Testis (tissue), 3 donors: Measurements from ENCODE around the gene BRPF1. TPM values are rescaled to one million over a fixed set of nuclear protein-coding genes. Genes with fewer than 3 reads are reported as not detected.

Experiments used
- DNase-seq: peaks from one replicate; pipeline ENCODE4 v3.0.0-alpha.2; 2019
- H3K27ac ChIP-seq, 2 donors: fragments of 200-600 bp; sonication (generic); one replicate each; pipeline ENCODE4 v1.5.1; 2019
- H3K27me3 ChIP-seq: fragments of 200-600 bp; sonication (generic); one replicate; pipeline ENCODE4 v1.5.1; 2019
- H3K36me3 ChIP-seq: fragments of 200-600 bp; sonication (generic); one replicate; pipeline ENCODE4 v1.5.1; 2017; ENCODE audit warnings: low read depth; ENCODE audit errors: missing control alignments
- H3K4me1 ChIP-seq: fragments of 200-600 bp; sonication (generic); one replicate; pipeline ENCODE4 v1.5.1; 2019
- H3K4me3 ChIP-seq, 2 donors: fragments of 200-600 bp; sonication (generic); one replicate each; pipeline ENCODE4 v1.5.1; 2017 to 2019
- H3K9me3 ChIP-seq: fragments of 200-600 bp; sonication (generic); one replicate; pipeline ENCODE4 v1.5.1; 2017
- POLR2A ChIP-seq: fragments of 450-650 bp; IDR thresholded peaks from one replicate; pipeline ENCODE4 v1.6.1; 2017; ENCODE audit warnings: antibody characterized with exemption, mild to moderate bottlenecking, moderate library complexity
- WGBS, 2 donors: methylation state at CpG; one replicate each; pipeline ENCODE4 v1.1.5; 2018; 5-methylcytosine and 5-hydroxymethylcytosine counted together
- intact Hi-C: fragments of 100-400 bp; cut with DNase I; formaldehyde crosslinking; loops from one replicate; pipeline ENCODE4 v1.15.1; 2023; ENCODE audit warnings: low total_unique reads
- polyA plus RNA-seq: library from polyadenylated mRNA; stranded (reverse); fragments of 350-450 nt; fragmentation: Illumina TruSeq; extraction: RNeasy Lipid Tissue Mini Kit (QIAGEN cat#74804); gene quantifications from one replicate; pipeline ENCODE4 v1.2.3, GENCODE V29; 2014; ENCODE audit warnings: low read depth, low replicate concordance; ENCODE audit not compliant: insufficient read depth
- total RNA-seq, 2 donors: library from RNA; depleted of rRNA; stranded (reverse); fragments of >200 nt; gene quantifications; one replicate each; pipeline ENCODE4 v1.2.3, GENCODE V29; 2016
- TF ChIP-seq, protein P1 (sequence below), 3 experiments: fragments of 450-650 bp in 2 of 3; fragments of 200-600 bp in 1 of 3; sonication (generic) in 1 of 3; IDR thresholded peaks; one replicate each; pipeline ENCODE4 v1.5.1; 2016 to 2019; ENCODE audit warnings: antibody characterized with exemption in 3 of 3, mild to moderate bottlenecking in 2 of 3, moderate library complexity in 1 of 3

BRPF1 gene
- total and polyA plus RNA-seq, 3 donors from 2014 or later: 47.4 to 58.4 (median 55.1) TPM

DNA sequence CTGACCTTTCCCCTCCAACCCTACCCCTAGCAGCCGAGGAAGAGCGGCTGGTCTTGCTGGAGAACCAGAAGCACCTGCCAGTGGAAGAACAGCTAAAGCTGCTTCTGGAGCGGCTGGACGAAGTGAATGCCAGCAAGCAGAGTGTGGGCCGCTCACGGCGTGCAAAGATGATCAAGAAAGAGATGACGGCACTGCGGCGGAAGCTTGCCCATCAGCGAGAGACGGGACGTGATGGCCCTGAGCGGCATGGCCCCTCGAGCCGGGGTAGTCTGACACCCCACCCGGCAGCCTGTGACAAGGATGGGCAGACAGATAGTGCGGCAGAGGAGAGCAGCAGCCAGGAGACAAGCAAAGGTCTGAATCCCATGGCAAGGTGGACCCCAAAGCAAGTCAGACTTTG is 12.0 kb downstream of the BRPF1 start:
- 96 to 98% methylated on average over 14 to 18 of the region's 18 CpGs for WGBS, 2 donors
- Histone ChIP-seq H3K27ac (no peak overlapping the region), H3K9me3 (no peaks in the 10 kb centered on the region), H3K36me3 (no peaks in the 10 kb centered on the region), H3K4me3 (no peak overlapping the region), H3K27me3 (no peaks in the 10 kb centered on the region), H3K4me1 (no peaks in the 10 kb centered on the region)
- no peak for TF ChIP-seq POLR2A
- TF ChIP-seq, protein P1, sequence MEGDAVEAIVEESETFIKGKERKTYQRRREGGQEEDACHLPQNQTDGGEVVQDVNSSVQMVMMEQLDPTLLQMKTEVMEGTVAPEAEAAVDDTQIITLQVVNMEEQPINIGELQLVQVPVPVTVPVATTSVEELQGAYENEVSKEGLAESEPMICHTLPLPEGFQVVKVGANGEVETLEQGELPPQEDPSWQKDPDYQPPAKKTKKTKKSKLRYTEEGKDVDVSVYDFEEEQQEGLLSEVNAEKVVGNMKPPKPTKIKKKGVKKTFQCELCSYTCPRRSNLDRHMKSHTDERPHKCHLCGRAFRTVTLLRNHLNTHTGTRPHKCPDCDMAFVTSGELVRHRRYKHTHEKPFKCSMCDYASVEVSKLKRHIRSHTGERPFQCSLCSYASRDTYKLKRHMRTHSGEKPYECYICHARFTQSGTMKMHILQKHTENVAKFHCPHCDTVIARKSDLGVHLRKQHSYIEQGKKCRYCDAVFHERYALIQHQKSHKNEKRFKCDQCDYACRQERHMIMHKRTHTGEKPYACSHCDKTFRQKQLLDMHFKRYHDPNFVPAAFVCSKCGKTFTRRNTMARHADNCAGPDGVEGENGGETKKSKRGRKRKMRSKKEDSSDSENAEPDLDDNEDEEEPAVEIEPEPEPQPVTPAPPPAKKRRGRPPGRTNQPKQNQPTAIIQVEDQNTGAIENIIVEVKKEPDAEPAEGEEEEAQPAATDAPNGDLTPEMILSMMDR (IDR thresholded peaks at IDR 0.05): no peak
- DNase-seq: no peak
- intact Hi-C loops: no loop called here

DNA sequence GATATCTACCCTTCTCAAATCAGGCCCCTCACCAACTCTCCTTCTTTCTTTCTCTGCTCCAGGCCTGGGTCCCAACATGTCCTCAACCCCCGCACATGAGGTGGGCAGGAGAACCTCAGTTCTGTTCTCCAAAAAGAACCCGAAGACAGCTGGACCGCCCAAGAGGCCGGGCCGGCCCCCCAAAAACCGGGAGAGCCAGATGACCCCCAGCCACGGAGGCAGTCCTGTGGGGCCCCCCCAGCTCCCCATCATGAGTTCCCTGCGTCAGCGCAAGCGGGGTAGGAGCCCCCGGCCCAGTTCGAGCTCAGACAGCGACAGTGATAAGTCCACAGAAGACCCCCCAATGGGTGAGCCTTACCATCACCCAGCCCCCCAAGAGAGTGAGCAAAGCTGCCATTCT is 12.6 kb downstream of the BRPF1 start:
- TF ChIP-seq POLR2A: no peak
- no peak overlapping the region for H3K27ac ChIP-seq
- H3K4me1 ChIP-seq: peaks cover 5% of the 10 kb centered on the region
- H3K4me3 ChIP-seq: no peak overlapping the region
- H3K36me3 ChIP-seq: no peaks in the 10 kb centered on the region
- WGBS, 2 donors: 95 to 96% methylated on average over 13 of the region's 13 CpGs
- intact Hi-C loops: no loop called here
- H3K9me3 ChIP-seq: no peaks in the 10 kb centered on the region
- no peaks in the 10 kb centered on the region for H3K27me3 ChIP-seq
- DNase-seq: no peak

DNA sequence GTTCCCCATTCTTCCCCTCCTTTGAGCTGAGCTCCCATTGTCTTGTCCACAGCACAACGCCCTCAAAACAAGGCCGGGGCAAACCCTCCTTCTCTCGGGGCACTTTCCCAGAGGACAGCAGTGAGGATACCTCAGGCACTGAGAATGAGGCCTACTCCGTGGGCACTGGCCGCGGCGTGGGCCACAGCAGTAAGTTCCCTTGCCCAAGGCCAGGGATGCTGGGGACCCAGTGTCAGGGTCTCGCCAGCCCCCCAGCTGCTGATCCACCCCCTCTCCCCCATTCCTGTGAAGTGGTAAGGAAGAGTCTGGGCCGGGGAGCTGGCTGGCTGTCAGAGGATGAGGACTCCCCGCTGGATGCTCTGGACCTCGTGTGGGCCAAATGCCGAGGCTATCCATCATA is 14.0 kb downstream of the BRPF1 start:
- intact Hi-C loops: no loop called here
- H3K36me3 ChIP-seq: no peaks in the 10 kb centered on the region

DNA sequence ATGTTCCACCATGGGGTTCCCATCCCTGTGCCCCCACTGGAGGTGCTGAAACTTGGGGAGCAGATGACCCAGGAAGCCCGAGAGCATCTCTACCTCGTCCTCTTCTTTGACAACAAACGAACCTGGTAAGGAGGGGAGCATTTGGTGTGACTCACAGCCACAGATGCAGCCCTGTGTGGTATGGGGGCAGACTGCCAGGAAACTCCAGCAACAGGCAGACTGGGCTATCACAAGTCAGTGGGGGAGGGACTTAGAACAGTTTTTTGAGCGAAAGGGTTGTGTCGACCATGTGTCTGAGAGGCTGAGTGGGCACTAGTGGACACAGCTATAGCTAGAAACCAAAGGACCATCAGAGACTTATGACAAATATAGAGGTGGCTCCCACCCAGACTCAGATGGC is 14.8 kb downstream of the BRPF1 start:
- 76% methylated on average over 5 of the region's 5 CpGs for WGBS, 2 donors
- intact Hi-C loops: no loop called here
- H3K27me3 ChIP-seq: no peaks in the 10 kb centered on the region

More for the DNA sequence above, 14.0 kb downstream of the BRPF1 start:
- no peak overlapping the region for H3K27ac ChIP-seq
- WGBS, 2 donors: 94 to 95% methylated on average over 5 to 12 of the region's 12 CpGs
- no peak for DNase-seq
- H3K9me3 ChIP-seq: no peaks in the 10 kb centered on the region
- TF ChIP-seq POLR2A: no peak
- TF ChIP-seq, protein P1 (IDR thresholded peaks at IDR 0.05): no peak
- H3K27me3 ChIP-seq: no peaks in the 10 kb centered on the region
- peaks cover 8% of the 10 kb centered on the region for H3K4me1 ChIP-seq
- no peak overlapping the region for H3K4me3 ChIP-seq

DNA sequence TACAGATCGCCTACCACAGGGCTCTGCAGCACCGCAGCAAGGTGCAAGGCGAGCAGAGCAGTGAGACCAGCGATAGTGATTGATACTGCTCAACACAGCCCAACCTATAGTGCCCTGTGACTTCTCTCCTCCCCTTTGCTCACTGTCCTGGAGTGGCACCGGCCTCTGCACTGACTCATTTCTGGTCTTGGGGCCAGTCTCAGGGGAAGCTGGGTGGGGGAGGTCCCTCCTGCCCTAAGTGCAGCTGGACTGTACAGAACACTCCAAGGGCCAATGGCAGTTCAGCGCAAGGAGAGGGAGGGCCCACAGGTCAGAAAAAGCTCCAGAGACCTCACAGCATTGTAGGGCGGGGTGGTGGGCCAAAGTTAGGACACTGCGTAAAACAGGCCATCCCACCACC is 15.7 kb downstream of the BRPF1 start:
- H3K4me1 ChIP-seq: peaks cover 19% of the 10 kb centered on the region
- H3K27ac ChIP-seq: no peak overlapping the region
- H3K4me3 ChIP-seq: no peak overlapping the region
- TF ChIP-seq POLR2A: no peak
- TF ChIP-seq, protein P1 (IDR thresholded peaks at IDR 0.05): no peak
- WGBS, 2 donors: 91 to 94% methylated on average over 8 of the region's 8 CpGs
- intact Hi-C loops: no loop called here
- no peaks in the 10 kb centered on the region for H3K36me3 ChIP-seq
- no peaks in the 10 kb centered on the region for H3K9me3 ChIP-seq
- no peaks in the 10 kb centered on the region for H3K27me3 ChIP-seq
- no peak for DNase-seq

More for the DNA sequence above, 14.8 kb downstream of the BRPF1 start:
- no peak overlapping the region for H3K4me3 ChIP-seq
- no peak overlapping the region for H3K27ac ChIP-seq
- no peaks in the 10 kb centered on the region for H3K36me3 ChIP-seq
- no peak for DNase-seq
- TF ChIP-seq, protein P1 (IDR thresholded peaks at IDR 0.05): no peak
- TF ChIP-seq POLR2A: no peak
- peaks cover 16% of the 10 kb centered on the region for H3K4me1 ChIP-seq
- H3K9me3 ChIP-seq: no peaks in the 10 kb centered on the region
